Breast epithelium (tissue), 4 donors: ENCODE measurements around the gene PKD1L1. TPM values are rescaled to one million over a fixed set of nuclear protein-coding genes. Genes with fewer than 3 reads are reported as not detected.
A peak's percentile ranks its signal among the peaks of the same experiment; 100 is the strongest.

ENCODE experiments used
- DNase-seq, 2 donors: peaks; one replicate each; pipeline ENCODE4 v3.0.0-alpha.2; 2019; ENCODE audit warnings: low spot score in 2 of 2
- H3K27ac ChIP-seq, 2 donors: fragments of 200-600 bp; sonication (generic) in 1 of 2; one replicate each; pipeline ENCODE4 v1.5.1; 2016 to 2019; ENCODE audit warnings: mild to moderate bottlenecking in 1 of 2
- H3K27me3 ChIP-seq, 2 donors: fragments of 200-600 bp; sonication (generic) in 1 of 2; one replicate each; pipeline versions ENCODE4 v1.5.1 to v1.6.0; 2017 to 2019; ENCODE audit warnings: control low read depth in 1 of 2, mild to moderate bottlenecking in 1 of 2
- H3K36me3 ChIP-seq: fragments of 200-600 bp; one replicate; pipeline ENCODE4 v1.5.1; 2019
- H3K4me1 ChIP-seq, 2 donors: fragments of 200-600 bp; sonication (generic); one replicate each; pipeline ENCODE4 v1.5.1; 2016 to 2019; ENCODE audit warnings: control low read depth in 1 of 2
- H3K4me3 ChIP-seq, 3 donors: fragments of 200-600 bp; sonication (generic); 1 replicate in 2 of 3; 2 replicates in 1 of 3; pipeline ENCODE4 v1.5.1; 2016 to 2019; ENCODE audit warnings: mild to moderate bottlenecking in 3 of 3, moderate library complexity in 2 of 3
- H3K9me3 ChIP-seq, 2 donors: fragments of 200-600 bp; sonication (generic) in 1 of 2; one replicate each; pipeline ENCODE4 v1.5.1; 2016 to 2019; ENCODE audit warnings: control low read depth in 1 of 2
- CTCF ChIP-seq, 3 donors: fragments of 450-650 bp; IDR thresholded peaks; one replicate each; pipeline ENCODE4 v1.5.1; 2016 to 2017; ENCODE audit warnings: antibody characterized with exemption in 3 of 3, mild to moderate bottlenecking in 3 of 3, moderate library complexity in 3 of 3
- POLR2A ChIP-seq: fragments of 450-650 bp; IDR thresholded peaks from one replicate; pipeline ENCODE4 v1.6.1; 2016; ENCODE audit warnings: antibody characterized with exemption, mild to moderate bottlenecking, moderate library complexity
- POLR2AphosphoS5 ChIP-seq, 3 donors: sonication (generic); formaldehyde crosslinking; IDR thresholded peaks; one replicate each; pipeline ENCODE4 v1.6.1; 2017; ENCODE audit warnings: antibody characterized with exemption in 3 of 3
- intact Hi-C: fragments of 100-400 bp; cut with DNase I; formaldehyde crosslinking; loops from one replicate; pipeline ENCODE4 v1.15.1; 2023; ENCODE audit warnings: low total_unique reads
- total RNA-seq, 3 donors: library from RNA; depleted of rRNA; stranded (reverse); fragments of >200 nt; gene quantifications; one replicate each; pipeline ENCODE4 v1.1.0, GENCODE V29; 2016

The PKD1L1 gene
- total RNA-seq, 3 donors from 2014 or later: 0.32 to 0.44 (median 0.33) TPM

- Histone ChIP-seq H3K4me1 (no peaks in the 10 kb centered on the region), H3K36me3 (no peaks in the 10 kb centered on the region), H3K4me3 (no peak overlapping the region), H3K9me3 (no peaks in the 10 kb centered on the region), H3K27me3 (no peaks in the 10 kb centered on the region), H3K27ac (no peak overlapping the region)
- DNase-seq: peak in 1 of 2 donors; percentile 15
- intact Hi-C loops: no loop called here
- no peak for TF ChIP-seq POLR2A
- TF ChIP-seq POLR2AphosphoS5 (IDR thresholded peaks at IDR 0.05): no peak
- TF ChIP-seq CTCF (IDR thresholded peaks at IDR 0.05): no peak
Observed at GRCh38 chr7:47812429-47813136, 135.7 kb downstream of the PKD1L1 start.

GRCh38 chr7:47811632-47812380, 136.5 kb downstream of the PKD1L1 start:
- Histone ChIP-seq H3K27me3 (no peaks in the 10 kb centered on the region), H3K4me3 (no peak overlapping the region), H3K4me1 (no peaks in the 10 kb centered on the region), H3K9me3 (no peaks in the 10 kb centered on the region), H3K36me3 (no peaks in the 10 kb centered on the region), H3K27ac (no peak overlapping the region)
- TF ChIP-seq POLR2AphosphoS5 (IDR thresholded peaks at IDR 0.05) (no peak), CTCF (IDR thresholded peaks at IDR 0.05) (no peak), POLR2A (no peak)
- peak in 1 of 2 donors; percentile 7 for DNase-seq
- intact Hi-C loops: no loop called here

GRCh38 chr7:47809387-47809786, 138.9 kb downstream of the PKD1L1 start:
- intact Hi-C loops: no loop called here
- DNase-seq: peak in 1 of 2 donors; percentile 10
- no peaks in the 10 kb centered on the region for H3K9me3 ChIP-seq
- no peak overlapping the region for H3K27ac ChIP-seq
- H3K4me3 ChIP-seq: no peak overlapping the region
- TF ChIP-seq POLR2AphosphoS5 (IDR thresholded peaks at IDR 0.05) (no peak), POLR2A (no peak), CTCF (IDR thresholded peaks at IDR 0.05) (no peak)
- H3K27me3 ChIP-seq: no peaks in the 10 kb centered on the region
- H3K4me1 ChIP-seq: no peaks in the 10 kb centered on the region
- H3K36me3 ChIP-seq: no peaks in the 10 kb centered on the region

- Histone ChIP-seq H3K4me3 (no peak overlapping the region), H3K27ac (no peak overlapping the region), H3K9me3 (no peaks in the 10 kb centered on the region), H3K36me3 (no peaks in the 10 kb centered on the region), H3K4me1 (no peaks in the 10 kb centered on the region), H3K27me3 (no peaks in the 10 kb centered on the region)
- intact Hi-C loops: no loop called here
- TF ChIP-seq POLR2A (no peak), CTCF (IDR thresholded peaks at IDR 0.05) (no peak), POLR2AphosphoS5 (IDR thresholded peaks at IDR 0.05) (no peak)
- DNase-seq: no peak
Observed at GRCh38 chr7:47808321-47808720, 139.9 kb downstream of the PKD1L1 start.

- TF ChIP-seq POLR2A: no peak
- TF ChIP-seq CTCF (IDR thresholded peaks at IDR 0.05): no peak
- no peak for TF ChIP-seq POLR2AphosphoS5 (IDR thresholded peaks at IDR 0.05)
- peak overlapping the region in 1 of 3 donors; percentile 23 for H3K4me3 ChIP-seq
- H3K4me1 ChIP-seq: no peaks in the 10 kb centered on the region
- intact Hi-C loops: no loop called here
- DNase-seq: no peak
- H3K36me3 ChIP-seq: no peaks in the 10 kb centered on the region
- no peaks in the 10 kb centered on the region for H3K9me3 ChIP-seq
- no peaks in the 10 kb centered on the region for H3K27me3 ChIP-seq
- H3K27ac ChIP-seq: no peak overlapping the region
Observed at GRCh38 chr7:47807756-47808155, 140.5 kb downstream of the PKD1L1 start.
